Mammary epithelial cell (primary cell): ENCODE data around the gene ATP6V0E2.

ENCODE experiments used
- EZH2 ChIP-seq: IDR thresholded peaks from 2 replicates; pipeline ENCODE4 v1.6.1; 2012; ENCODE audit warnings: low read length, inconsistent platforms, borderline replicate concordance
- TF ChIP-seq, protein P1 (sequence below), 2 donors: IDR thresholded peaks in 1 of 2; conservative IDR thresholded peaks in 1 of 2; 2 replicates each; pipeline ENCODE4 v1.5.1; 2011 to 2012; ENCODE audit warnings: inconsistent platforms in 2 of 2, low read length in 2 of 2, mild to moderate bottlenecking in 2 of 2, control low read depth in 1 of 2, low read depth in 1 of 2; ENCODE audit not compliant: insufficient read depth in 1 of 2; ENCODE audit errors: extremely low read depth in 1 of 2

DNA sequence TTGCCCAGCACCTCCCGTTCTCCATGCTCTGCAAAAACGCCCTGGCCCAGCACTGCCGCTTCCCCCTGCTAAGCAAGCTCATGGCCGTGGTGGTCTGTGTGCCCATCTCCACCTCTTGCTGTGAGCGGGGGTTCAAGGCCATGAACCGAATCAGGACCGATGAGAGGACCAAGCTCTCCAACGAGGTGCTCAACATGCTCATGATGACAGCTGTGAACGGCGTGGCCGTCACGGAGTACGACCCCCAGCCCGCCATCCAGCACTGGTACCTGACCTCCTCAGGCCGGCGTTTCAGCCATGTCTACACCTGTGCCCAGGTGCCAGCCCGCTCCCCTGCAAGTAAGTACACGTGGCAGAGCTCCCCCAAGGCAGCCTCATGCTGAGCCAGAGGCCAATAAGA lies 11.6 kb upstream of the ATP6V0E2 start:
- no peak for TF ChIP-seq EZH2
- TF ChIP-seq, protein P1, sequence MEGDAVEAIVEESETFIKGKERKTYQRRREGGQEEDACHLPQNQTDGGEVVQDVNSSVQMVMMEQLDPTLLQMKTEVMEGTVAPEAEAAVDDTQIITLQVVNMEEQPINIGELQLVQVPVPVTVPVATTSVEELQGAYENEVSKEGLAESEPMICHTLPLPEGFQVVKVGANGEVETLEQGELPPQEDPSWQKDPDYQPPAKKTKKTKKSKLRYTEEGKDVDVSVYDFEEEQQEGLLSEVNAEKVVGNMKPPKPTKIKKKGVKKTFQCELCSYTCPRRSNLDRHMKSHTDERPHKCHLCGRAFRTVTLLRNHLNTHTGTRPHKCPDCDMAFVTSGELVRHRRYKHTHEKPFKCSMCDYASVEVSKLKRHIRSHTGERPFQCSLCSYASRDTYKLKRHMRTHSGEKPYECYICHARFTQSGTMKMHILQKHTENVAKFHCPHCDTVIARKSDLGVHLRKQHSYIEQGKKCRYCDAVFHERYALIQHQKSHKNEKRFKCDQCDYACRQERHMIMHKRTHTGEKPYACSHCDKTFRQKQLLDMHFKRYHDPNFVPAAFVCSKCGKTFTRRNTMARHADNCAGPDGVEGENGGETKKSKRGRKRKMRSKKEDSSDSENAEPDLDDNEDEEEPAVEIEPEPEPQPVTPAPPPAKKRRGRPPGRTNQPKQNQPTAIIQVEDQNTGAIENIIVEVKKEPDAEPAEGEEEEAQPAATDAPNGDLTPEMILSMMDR (conservative IDR thresholded peaks at IDR 0.05 in 1 of 2, IDR thresholded peaks at IDR 0.05 in 1 of 2; ENCODE audit: extremely low read depth in 1 of 2, insufficient read depth in 1 of 2, low read depth in 1 of 2, low read length in 2 of 2) = no peak
